IMR-90 (cell line): ENCODE results near the gene PITPNM2. TPM values are rescaled to one million over a fixed set of nuclear protein-coding genes. Genes with fewer than 3 reads are reported as not detected.

ENCODE experiments used
- ATAC-seq: fragments of 200-7000 bp; cut with Tn5 transposase; 2 replicates; pipeline ENCODE4 v1.9.1; 2020; ENCODE audit warnings: low read depth, mild to moderate bottlenecking, moderate library complexity
- BruUV-seq: library from RNA; stranded (reverse); fragments of 400-500 nt; replicated peaks from 2 replicates; lab custom pipeline; 2021; lab: Mats Ljungman, UMichigan
- CTCF ChIA-PET: fragments of 300-600 bp; formaldehyde crosslinking; extraction: SDS; loops from one replicate; lab custom pipeline; 2021; ENCODE audit warnings: antibody characterized with exemption; lab: Yijun Ruan, JAX
- POLR2A ChIA-PET: fragments of 300-600 bp; sonication (Branson Sonifier 250); formaldehyde crosslinking; loops from one replicate; lab custom pipeline; 2022; ENCODE audit warnings: antibody characterized with exemption; ENCODE audit not compliant: unreplicated experiment; lab: Charles Lee
- DNase-seq: peaks from one replicate; pipeline ENCODE4 v3.0.0; 2013
- H2AFZ ChIP-seq: replicated peaks from 2 replicates; pipeline ENCODE3; 2013; ENCODE audit warnings: low read length, mild to moderate bottlenecking; ENCODE audit not compliant: poor library complexity
- H2AK5ac ChIP-seq: 2 replicates; pipeline ENCODE4 v1.6.1; 2013; ENCODE audit warnings: low read depth, low read length, inconsistent platforms
- H2AK9ac ChIP-seq: replicated peaks from 2 replicates; pipeline ENCODE3; 2013; ENCODE audit warnings: mild to moderate bottlenecking, low read depth, low read length, moderate library complexity; ENCODE audit not compliant: poor library complexity
- H2BK120ac ChIP-seq: 2 replicates; pipeline ENCODE4 v1.6.1; 2013; ENCODE audit warnings: low read depth, low read length, inconsistent platforms
- H2BK15ac ChIP-seq: 3 replicates; pipeline ENCODE4 v1.6.1; 2013; ENCODE audit warnings: low read depth, low read length, inconsistent platforms
- H2BK20ac ChIP-seq: 2 replicates; pipeline ENCODE4 v1.6.1; 2013; ENCODE audit warnings: low read depth, mild to moderate bottlenecking, inconsistent platforms, low read length, moderate library complexity
- H2BK5ac ChIP-seq: 2 replicates; pipeline ENCODE4 v1.6.1; 2013; ENCODE audit warnings: mild to moderate bottlenecking, low read depth, low read length, inconsistent platforms; ENCODE audit not compliant: poor library complexity, severe bottlenecking
- H3K14ac ChIP-seq: replicated peaks from 2 replicates; pipeline ENCODE4 v1.6.1; 2013; ENCODE audit warnings: low read depth, low read length, inconsistent platforms
- H3K18ac ChIP-seq: 2 replicates; pipeline ENCODE4 v1.6.1; 2013; ENCODE audit warnings: low read depth, low read length, control low read depth
- H3K23ac ChIP-seq: 2 replicates; pipeline ENCODE4 v1.6.1; 2013; ENCODE audit warnings: low read depth, low read length, inconsistent platforms
- H3K27ac ChIP-seq: 2 replicates; pipeline ENCODE4 v1.5.1; 2013; ENCODE audit warnings: mild to moderate bottlenecking, control low read depth, low read length; ENCODE audit not compliant: insufficient read depth
- H3K27me3 ChIP-seq: 2 replicates; pipeline ENCODE4 v1.6.1; 2013; ENCODE audit warnings: low read length; ENCODE audit not compliant: control insufficient read depth, insufficient read depth
- H3K36me3 ChIP-seq: 2 replicates; pipeline ENCODE4 v1.6.1; 2013; ENCODE audit warnings: low read length, mixed read lengths; ENCODE audit not compliant: control insufficient read depth, insufficient read depth
- H3K4ac ChIP-seq: 2 replicates; pipeline ENCODE4 v1.6.1; 2013; ENCODE audit warnings: low read depth, low read length, inconsistent platforms
- H3K4me1 ChIP-seq: 2 replicates; pipeline ENCODE4 v1.6.1; 2013; ENCODE audit warnings: low read length, mixed read lengths; ENCODE audit not compliant: control insufficient read depth, insufficient read depth
- H3K4me2 ChIP-seq: 2 replicates; pipeline ENCODE4 v1.6.1; 2013; ENCODE audit warnings: low read depth, mild to moderate bottlenecking, control low read depth, low read length, moderate library complexity
- H3K4me3 ChIP-seq: 2 replicates; pipeline ENCODE4 v1.5.1; 2013; ENCODE audit warnings: low read depth, mild to moderate bottlenecking, control low read depth, low read length, moderate library complexity; ENCODE audit not compliant: insufficient read depth
- H3K56ac ChIP-seq: 2 replicates; pipeline ENCODE4 v1.6.1; 2013; ENCODE audit warnings: low read length, inconsistent platforms; ENCODE audit not compliant: insufficient read depth; ENCODE audit errors: extremely low read depth
- H3K79me1 ChIP-seq, 2 experiments: 2 replicates each; pipeline ENCODE4 v1.6.1; 2013; ENCODE audit warnings: low read length in 2 of 2, inconsistent platforms in 1 of 2, low read depth in 1 of 2
- H3K9ac ChIP-seq: 2 replicates; pipeline ENCODE4 v1.6.1; 2013; ENCODE audit warnings: low read depth, low read length, control low read depth
- H3K9me1 ChIP-seq: 2 replicates; pipeline ENCODE4 v1.6.1; 2013; ENCODE audit warnings: low read length, inconsistent platforms; ENCODE audit not compliant: insufficient read depth
- H3K9me3 ChIP-seq: 2 replicates; pipeline ENCODE4 v1.6.1; 2013; ENCODE audit warnings: low read length; ENCODE audit not compliant: control insufficient read depth, insufficient read depth
- H4K20me1 ChIP-seq: 2 replicates; pipeline ENCODE4 v1.6.1; 2013; ENCODE audit warnings: low read length, inconsistent platforms; ENCODE audit not compliant: insufficient read depth
- H4K5ac ChIP-seq: 2 replicates; pipeline ENCODE4 v1.6.1; 2013; ENCODE audit warnings: mild to moderate bottlenecking, low read depth, low read length, control low read depth
- H4K8ac ChIP-seq, 2 experiments: 2 replicates each; pipeline ENCODE4 v1.6.1; 2013; ENCODE audit warnings: low read depth in 2 of 2, low read length in 2 of 2, control low read depth in 1 of 2, inconsistent platforms in 1 of 2
- H4K91ac ChIP-seq: 2 replicates; pipeline ENCODE4 v1.6.1; 2013; ENCODE audit warnings: low read depth, low read length, inconsistent platforms; ENCODE audit not compliant: insufficient read depth
- BHLHE40 ChIP-seq: fragments of 150-350 bp; IDR thresholded peaks from 2 replicates; pipeline ENCODE4 v1.6.1; 2016; ENCODE audit warnings: mild to moderate bottlenecking, low read depth, low read length
- CEBPB ChIP-seq: IDR thresholded peaks from 2 replicates; pipeline ENCODE4 v1.6.1; 2012; ENCODE audit warnings: low read depth, low read length, improper control_type of control experiment
- CHD1 ChIP-seq: IDR thresholded peaks from 2 replicates; pipeline ENCODE4 v1.6.1; 2012; ENCODE audit warnings: low read depth, low read length, improper control_type of control experiment
- FOS ChIP-seq: fragments of 150-350 bp; IDR thresholded peaks from 2 replicates; pipeline ENCODE4 v1.6.1; 2016; ENCODE audit warnings: low read depth, low read length
- MAFK ChIP-seq: IDR thresholded peaks from 2 replicates; pipeline ENCODE4 v1.6.1; 2012; ENCODE audit warnings: low read depth, low read length, improper control_type of control experiment
- MAZ ChIP-seq: IDR thresholded peaks from 2 replicates; pipeline ENCODE4 v1.6.1; 2012; ENCODE audit warnings: low read depth, mild to moderate bottlenecking, low read length, improper control_type of control experiment, moderate library complexity, borderline replicate concordance
- MXI1 ChIP-seq: IDR thresholded peaks from 2 replicates; pipeline ENCODE4 v1.6.1; 2012; ENCODE audit warnings: low read depth, mild to moderate bottlenecking, low read length, moderate library complexity, borderline replicate concordance
- NFE2L2 ChIP-seq: fragments of 150-350 bp; IDR thresholded peaks from 2 replicates; pipeline ENCODE4 v1.6.1; 2016; ENCODE audit warnings: low read depth, mild to moderate bottlenecking, low read length
- RAD21 ChIP-seq: IDR thresholded peaks from 2 replicates; pipeline ENCODE4 v1.6.1; 2012; ENCODE audit warnings: low read length, improper control_type of control experiment
- SMC3 ChIP-seq: fragments of 150-350 bp; IDR thresholded peaks from 2 replicates; pipeline ENCODE4 v1.6.1; 2016; ENCODE audit warnings: low read depth, mild to moderate bottlenecking, antibody characterized with exemption, low read length, moderate library complexity
- WGBS, 2 experiments: methylation state at CpG; one replicate each; pipeline versions ENCODE4 v1.1.5 to v1.1.7; 2013; ENCODE audit warnings: missing lambda C conversion rate in 2 of 2; ENCODE audit not compliant: insufficient read length in 1 of 2; ENCODE audit errors: extremely low coverage in 2 of 2; 5-methylcytosine and 5-hydroxymethylcytosine counted together
- dilution Hi-C: fragments of 300-500 bp; cut with HindIII; formaldehyde crosslinking; loops from one replicate; pipeline ENCODE4 v1.14.3; 2018; ENCODE audit warnings: low sequenced_read_pairs; ENCODE audit not compliant: unreplicated experiment
- in situ Hi-C: fragments of 300-500 bp; cut with MboI; formaldehyde crosslinking; loops from 3 replicates; pipeline ENCODE4 v1.14.3; 2019; ENCODE audit warnings: low sequenced_read_pairs, inconsistent platforms, mixed read lengths
- intact Hi-C: fragments of 100-400 bp; cut with micrococcal nuclease; formaldehyde crosslinking; loops from 2 replicates; pipeline ENCODE4 v1.10.0; 2022
- polyA plus RNA-seq, 3 experiments: library from polyadenylated mRNA; depleted of rRNA; stranded (reverse); fragments of >200 nt; gene quantifications; 2 replicates each; pipeline ENCODE4 v1.2.3, GENCODE V29; 2012; ENCODE audit warnings: low replicate concordance in 1 of 3
- total RNA-seq: library from RNA; depleted of rRNA; stranded (reverse); fragments of >200 nt; gene quantifications from 2 replicates; pipeline ENCODE4 v1.2.3, GENCODE V29; 2012
- TF ChIP-seq, protein P1 (sequence below): fragments of 150-350 bp; IDR thresholded peaks from 2 replicates; pipeline ENCODE4 v1.6.1; 2017; ENCODE audit warnings: mild to moderate bottlenecking, antibody characterized with exemption, low read length, low read depth
- TF ChIP-seq, protein P2 (sequence below): fragments of 150-350 bp; IDR thresholded peaks from 2 replicates; pipeline ENCODE4 v1.6.1; 2016; ENCODE audit warnings: low read depth, mild to moderate bottlenecking, low read length, moderate library complexity, borderline replicate concordance

The PITPNM2 gene
- total and polyA plus RNA-seq, 2 of the 4 experiments (the other 2 are of a cell fraction) = 1.6 to 3.0 TPM

DNA sequence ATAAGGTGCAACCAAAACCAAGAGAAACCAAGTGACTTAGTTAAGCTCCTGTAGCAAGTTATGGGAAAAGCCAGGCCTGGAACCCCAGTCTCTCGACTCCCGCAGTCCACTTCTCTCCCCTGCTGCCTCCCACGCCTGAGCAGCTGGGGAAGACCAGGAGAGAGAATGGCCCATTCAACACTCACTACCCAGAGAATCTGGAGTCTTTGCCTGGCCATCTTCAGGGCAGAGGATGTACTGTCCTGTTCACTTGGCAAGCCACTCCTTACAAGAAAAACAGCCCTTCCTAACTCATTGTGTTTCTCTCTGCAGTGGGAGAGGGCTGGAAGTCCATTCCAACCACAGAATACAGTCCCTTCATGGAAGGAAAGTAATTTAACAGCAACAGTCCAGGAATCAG, 1.8 kb downstream of the PITPNM2 start (continued):
- TF ChIP-seq, protein P1, sequence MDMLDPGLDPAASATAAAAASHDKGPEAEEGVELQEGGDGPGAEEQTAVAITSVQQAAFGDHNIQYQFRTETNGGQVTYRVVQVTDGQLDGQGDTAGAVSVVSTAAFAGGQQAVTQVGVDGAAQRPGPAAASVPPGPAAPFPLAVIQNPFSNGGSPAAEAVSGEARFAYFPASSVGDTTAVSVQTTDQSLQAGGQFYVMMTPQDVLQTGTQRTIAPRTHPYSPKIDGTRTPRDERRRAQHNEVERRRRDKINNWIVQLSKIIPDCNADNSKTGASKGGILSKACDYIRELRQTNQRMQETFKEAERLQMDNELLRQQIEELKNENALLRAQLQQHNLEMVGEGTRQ = no peak
- TF ChIP-seq BHLHE40 = no peak

DNA sequence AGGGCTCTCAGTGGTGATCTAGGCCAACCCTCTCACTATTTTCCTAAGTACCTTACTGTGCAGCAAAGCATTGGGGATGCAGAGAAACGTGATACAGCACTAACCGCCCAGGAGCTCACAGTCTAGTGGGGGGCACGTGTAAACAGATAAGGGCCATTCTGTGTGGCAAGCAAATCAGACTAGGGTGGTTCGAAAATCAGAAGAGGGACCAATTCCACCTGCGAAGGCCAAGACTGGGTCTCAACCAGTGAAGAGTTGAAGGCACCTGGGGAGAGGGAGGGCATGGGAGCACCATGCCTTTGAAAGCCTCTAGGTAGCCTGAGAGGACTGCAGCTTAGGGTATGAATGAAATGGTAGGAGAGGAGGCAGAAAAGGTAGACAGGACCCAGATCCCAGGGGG, 2.2 kb downstream of the PITPNM2 start:
- no peak overlapping the region for H2AK5ac ChIP-seq
- no peak overlapping the region for H2BK15ac ChIP-seq
- DNase-seq (no peak), ATAC-seq (no peak)
- H2AK9ac ChIP-seq = no peak overlapping the region
- H3K4me1 ChIP-seq = peaks cover 17% of the 10 kb centered on the region
- no peak overlapping the region for H4K8ac ChIP-seq
- H3K18ac ChIP-seq = no peak overlapping the region
- in situ Hi-C loops = loop anchor here (10.0 kb wide), 1 partner anchor 164 kb away; the partner anchor contains the start of gene ARL6IP4
- H4K20me1 ChIP-seq = peaks cover 7% of the 10 kb centered on the region
- H3K4me3 ChIP-seq = no peak overlapping the region
- no peak overlapping the region for H3K27ac ChIP-seq
- H2BK5ac ChIP-seq = no peak overlapping the region
- H3K9ac ChIP-seq = no peak overlapping the region
- H3K23ac ChIP-seq = 0 out of 2 replicates have a peak overlapping the region, but pooled peaks have one; percentile 39
- no peak overlapping the region for H3K4me2 ChIP-seq
- H3K14ac ChIP-seq = no peak overlapping the region
- H3K4ac ChIP-seq = no peak overlapping the region
- H2BK20ac ChIP-seq = no peak overlapping the region
- CTCF ChIA-PET = interaction anchor here (1.1 to 1.3 kb wide), 3 partner anchors 22 to 107 kb away, joined by 3 to 5 read pairs (median 4); no protein-coding TSS in a partner anchor
- intact Hi-C loops = no loop called here
- no peak overlapping the region for H4K91ac ChIP-seq
- peaks cover 4 to 40% of the 10 kb centered on the region in 2 experiments for H3K79me1 ChIP-seq
- no peak overlapping the region for H2BK120ac ChIP-seq
- H3K27me3 ChIP-seq = no peaks in the 10 kb centered on the region
- no peaks in the 10 kb centered on the region for H3K9me3 ChIP-seq
- POLR2A ChIA-PET = interaction anchor here (1.4 kb wide), 1 partner anchor 107 kb away, joined by 3 read pairs; no protein-coding TSS in a partner anchor
- H2AFZ ChIP-seq = no peak overlapping the region
- peaks cover 4% of the 10 kb centered on the region; the same call in 1 of the 2 replicates for H3K36me3 ChIP-seq
- H3K56ac ChIP-seq = no peak overlapping the region
- dilution Hi-C loops = no loop called here
- 82% methylated on average over 4 of the region's 5 CpGs; no CpG with 5 or more reads in 1 of the 2 experiments for WGBS, 2 experiments
- BruUV-seq = no TSS peak
- H3K9me1 ChIP-seq = peaks cover 4% of the 10 kb centered on the region
- no peak overlapping the region for H4K5ac ChIP-seq
- TF ChIP-seq CEBPB = no peak
- TF ChIP-seq RAD21 = no peak
- no peak for TF ChIP-seq MAFK
- TF ChIP-seq, protein P1 = no peak
- TF ChIP-seq, protein P2, sequence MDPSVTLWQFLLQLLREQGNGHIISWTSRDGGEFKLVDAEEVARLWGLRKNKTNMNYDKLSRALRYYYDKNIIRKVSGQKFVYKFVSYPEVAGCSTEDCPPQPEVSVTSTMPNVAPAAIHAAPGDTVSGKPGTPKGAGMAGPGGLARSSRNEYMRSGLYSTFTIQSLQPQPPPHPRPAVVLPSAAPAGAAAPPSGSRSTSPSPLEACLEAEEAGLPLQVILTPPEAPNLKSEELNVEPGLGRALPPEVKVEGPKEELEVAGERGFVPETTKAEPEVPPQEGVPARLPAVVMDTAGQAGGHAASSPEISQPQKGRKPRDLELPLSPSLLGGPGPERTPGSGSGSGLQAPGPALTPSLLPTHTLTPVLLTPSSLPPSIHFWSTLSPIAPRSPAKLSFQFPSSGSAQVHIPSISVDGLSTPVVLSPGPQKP = no peak
- no peak for TF ChIP-seq MAZ
- no peak for TF ChIP-seq MXI1
- TF ChIP-seq SMC3 = no peak
- TF ChIP-seq NFE2L2 = no peak
- no peak for TF ChIP-seq FOS
- no peak for TF ChIP-seq CHD1
